Activated CD4-positive, CD25-positive, alpha-beta regulatory T cell (primary cell): ENCODE results near the gene KCNQ1.
A peak's percentile ranks its signal among the peaks of the same experiment; 100 is the strongest.

Experiments used
- DNase-seq, 4 experiments: peaks; one replicate each; lab custom pipeline; 2025; lab: John Stamatoyannopoulos, UW

KCNQ1 gene

DNA sequence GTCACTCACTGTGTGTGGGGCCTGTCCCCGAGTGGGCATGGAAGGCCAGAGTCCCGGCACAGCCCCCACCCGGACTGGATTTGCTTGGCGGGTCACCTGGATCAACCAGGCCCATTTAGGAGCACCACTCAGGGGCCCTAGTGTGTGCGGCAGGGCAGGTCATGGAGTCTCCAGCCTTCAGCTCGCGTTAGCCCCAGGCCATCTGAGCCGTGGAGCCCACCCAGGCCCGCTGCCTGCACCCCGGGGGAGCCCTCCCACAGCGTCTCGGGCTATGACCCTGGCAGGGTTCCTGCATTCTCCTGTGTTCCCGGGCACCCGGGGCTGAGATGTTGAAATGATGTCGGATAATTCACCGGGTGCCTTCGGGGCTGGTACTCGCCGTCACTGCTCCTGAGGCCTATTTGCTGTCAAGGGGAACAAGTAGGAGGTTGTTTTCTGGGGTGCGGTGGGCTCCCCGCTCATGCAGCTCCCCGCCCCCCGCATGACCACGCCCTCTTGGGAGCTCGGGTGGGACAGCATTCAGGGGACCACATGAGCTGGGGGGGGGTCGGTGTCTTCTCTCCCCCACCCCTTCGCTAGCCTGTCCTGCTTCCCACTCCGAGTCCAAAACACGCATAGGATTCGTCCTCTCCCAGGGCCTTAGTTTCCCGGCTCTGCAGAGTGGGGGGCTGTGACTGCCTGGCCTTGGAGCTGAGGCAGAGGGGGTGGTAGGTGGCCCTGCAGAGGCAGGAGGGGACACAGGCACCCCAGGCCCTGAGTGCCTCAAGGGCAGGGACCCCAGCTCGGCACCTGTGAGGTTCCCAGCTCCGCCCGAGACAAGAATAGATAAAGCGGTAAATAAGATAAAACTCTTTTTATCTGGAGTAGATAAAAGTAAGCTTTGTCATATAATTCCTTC lies 77.2 kb downstream of the KCNQ1 start:
- no peak for DNase-seq

DNA sequence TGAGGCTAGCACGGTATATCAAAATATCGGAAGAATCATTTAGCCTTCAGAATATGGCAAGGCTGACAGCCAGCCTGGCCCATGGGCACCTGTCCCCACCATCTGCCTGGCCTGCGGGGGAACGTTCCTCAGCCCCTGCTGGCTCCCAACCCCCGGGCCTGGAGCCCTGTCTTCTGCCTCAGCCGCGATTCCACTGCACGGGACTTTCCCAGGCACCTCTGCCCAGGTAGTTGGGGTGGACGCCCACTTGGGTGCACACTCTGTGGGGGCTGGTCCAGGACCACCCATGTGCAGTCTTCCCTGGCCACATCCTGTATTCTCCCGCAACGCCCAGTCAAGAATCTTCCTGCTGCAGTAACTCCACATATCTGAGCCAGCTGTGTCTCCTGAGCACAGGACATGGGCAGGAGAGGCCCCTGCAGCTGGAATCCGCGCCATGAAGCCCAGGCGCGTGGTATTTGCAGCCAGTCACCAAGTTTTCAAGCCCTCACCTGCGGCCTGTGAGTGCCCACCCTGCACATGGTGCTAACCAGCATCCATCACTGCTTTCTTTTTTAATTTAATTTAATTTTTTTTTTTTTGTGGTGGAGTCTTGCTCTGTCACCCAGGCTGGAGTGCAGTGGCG lies 77.9 kb downstream of the KCNQ1 start:
- no peak for DNase-seq

DNA sequence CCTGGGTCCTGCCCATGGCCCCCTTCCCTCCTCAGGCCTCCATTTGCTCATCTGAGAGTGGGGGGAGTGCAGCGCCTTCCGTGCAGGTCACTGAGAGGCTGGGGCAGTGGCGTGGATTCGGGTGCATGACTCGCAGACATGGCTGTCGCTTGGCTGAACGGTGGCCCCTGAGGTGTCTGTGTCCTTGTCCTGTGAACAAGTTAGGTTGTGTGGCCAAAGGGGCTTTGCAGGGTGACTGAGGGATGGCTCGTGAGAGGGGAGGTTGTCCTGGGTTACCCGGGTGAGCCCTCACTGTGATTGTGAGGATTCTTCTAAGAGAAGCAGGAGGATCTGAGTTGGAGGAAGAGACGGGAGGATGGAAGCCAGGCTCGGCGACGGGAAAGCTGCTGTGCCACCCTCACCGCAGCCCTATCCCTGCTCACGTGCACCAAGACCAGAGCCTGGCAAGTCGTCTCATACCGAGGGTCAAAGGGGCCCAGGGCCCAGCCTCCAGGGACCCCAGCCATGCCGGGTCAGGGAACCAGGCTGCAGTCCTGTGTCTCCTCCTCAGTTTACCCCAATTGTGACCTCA lies 79.1 kb downstream of the KCNQ1 start:
- no peak for DNase-seq

DNA sequence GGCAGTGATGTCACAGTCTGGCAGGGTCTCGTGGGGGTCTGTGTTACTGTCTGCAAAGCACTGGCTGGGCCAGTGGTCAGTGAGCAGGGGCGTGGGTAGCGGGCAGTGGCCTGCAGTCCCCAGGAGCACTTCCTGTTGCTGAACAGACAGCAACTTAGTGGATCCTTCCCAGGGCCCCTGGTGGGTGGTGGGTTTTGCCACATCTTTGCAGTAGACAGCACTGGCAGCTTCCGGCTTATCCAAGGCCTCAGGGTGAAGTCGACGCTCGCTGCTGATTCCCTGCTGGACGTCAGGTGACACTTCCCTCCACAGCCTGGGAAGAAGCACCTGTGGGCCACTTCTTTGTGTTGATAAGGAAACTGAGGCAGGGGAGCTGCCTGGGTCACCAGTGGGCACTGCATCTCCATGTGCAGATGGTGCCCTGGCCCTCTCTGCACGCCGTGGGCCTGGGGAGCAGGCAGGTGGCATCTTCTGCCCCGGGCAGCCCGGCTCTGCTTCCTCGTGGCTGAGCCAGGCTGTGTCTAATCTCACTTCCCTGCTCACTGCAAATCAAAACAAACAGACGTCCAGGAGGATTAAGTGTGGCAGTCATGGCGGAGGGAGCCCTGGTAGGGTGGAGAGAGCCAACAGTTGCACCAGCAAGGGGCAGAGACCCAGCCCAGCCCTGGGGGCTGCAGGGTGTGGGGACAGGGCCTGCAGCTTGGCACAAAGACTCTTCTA lies 79.8 kb downstream of the KCNQ1 start:
- DNase-seq = no peak

DNA sequence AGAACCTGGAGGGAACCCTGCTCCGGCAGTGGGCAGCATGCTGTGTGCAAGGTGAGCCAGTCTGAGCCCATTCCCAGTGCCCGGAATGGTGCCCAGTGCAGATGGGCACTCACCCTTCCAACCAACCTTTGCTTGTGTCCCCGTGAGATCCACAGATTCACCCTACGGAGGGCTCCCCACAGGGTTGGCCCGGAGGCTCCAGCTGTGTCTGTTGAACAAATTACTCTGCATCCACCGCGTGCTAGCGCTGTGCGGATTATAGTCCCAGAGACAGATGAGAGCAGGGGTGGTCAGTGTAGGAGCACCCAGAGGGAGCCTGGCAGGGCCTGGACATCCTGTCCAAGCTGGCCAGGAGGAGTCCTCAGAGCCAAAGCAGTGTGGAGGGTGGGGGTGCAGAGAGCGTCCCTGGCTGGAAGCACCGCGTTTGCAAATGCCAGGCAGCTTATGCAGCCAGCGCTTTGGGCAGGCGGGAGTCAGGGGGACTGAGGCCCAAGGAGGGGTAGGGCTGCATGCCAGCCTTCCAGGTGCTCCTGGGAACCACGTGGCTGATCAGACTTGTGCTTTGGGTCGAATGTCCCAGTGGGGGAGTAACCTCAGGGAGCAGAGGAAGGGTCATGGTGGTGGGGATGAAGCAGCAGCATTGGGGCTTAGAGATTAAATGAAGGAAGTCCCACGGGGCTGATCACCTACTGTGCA lies 80.5 kb downstream of the KCNQ1 start:
- DNase-seq = no peak

DNA sequence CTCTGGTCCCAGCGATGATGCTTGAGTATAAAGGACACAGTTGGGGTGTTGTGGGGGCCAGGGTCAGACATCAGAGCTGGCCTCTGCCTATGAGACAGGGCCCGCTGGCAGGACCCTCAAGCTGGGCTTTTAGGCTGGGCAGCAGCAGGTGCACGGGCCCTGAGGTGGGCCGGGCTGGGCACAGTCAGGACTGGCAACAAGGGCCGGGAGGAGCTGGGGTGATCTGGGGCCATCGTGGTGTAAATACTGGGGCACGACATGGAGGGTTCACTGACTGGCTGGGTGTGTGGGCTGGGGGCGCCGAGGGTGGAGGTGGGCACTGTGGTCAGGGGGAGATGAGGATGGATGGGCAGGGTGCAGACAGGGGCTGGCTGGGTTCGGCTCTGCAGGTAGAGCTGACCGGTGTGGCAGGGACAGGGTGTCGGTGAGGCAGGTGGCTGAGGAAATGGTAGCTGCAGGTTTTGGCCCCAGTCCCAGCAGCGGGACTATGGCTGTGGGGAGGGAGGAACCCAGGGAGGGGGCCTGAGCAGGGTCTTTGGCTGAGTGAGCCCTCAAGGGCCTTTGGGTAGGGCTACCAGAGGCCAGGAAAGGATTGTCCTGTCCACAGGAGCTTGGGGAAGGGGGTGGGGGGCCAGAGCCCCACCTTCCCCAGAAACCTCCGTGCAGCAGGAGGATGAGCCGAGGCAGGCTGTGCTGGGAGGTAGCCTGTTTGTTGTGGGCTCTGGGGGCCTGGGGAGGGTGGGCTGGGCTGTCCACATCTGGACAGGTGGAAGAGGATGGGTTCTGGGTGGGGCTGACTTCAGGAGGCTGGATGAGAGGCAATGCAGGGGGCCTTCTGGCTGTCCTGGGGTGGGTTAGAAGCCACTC lies 81.4 kb downstream of the KCNQ1 start:
- no peak for DNase-seq

DNA sequence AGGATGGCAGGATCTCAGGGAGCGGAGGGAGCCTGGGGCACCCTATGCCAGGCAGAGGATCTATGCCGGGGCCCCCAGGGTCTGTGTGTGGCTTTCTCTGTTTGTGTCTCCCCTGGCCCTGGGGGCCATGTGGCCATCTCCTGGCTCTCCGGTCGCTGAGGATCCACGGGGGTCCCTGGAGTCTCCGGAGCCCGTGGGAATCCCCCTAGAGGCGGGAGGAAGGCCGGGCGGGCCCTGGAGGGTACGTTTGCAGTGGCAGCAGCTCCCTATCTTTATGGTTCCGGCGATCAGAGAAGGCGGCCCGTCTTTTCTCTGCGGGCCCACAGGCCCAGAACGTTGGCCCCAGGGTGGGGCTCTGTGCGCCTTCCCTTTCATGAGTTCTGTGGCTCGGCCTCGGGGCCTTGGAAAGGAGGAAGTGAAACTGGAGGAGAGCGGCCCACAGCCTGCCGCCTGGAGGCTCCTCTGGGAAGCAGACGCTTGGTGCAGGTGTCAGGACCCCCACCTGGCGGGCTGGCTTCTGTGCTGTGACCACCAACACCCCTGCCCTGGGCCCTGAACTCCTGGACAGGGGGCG lies 82.1 kb downstream of the KCNQ1 start:
- DNase-seq = no peak

DNA sequence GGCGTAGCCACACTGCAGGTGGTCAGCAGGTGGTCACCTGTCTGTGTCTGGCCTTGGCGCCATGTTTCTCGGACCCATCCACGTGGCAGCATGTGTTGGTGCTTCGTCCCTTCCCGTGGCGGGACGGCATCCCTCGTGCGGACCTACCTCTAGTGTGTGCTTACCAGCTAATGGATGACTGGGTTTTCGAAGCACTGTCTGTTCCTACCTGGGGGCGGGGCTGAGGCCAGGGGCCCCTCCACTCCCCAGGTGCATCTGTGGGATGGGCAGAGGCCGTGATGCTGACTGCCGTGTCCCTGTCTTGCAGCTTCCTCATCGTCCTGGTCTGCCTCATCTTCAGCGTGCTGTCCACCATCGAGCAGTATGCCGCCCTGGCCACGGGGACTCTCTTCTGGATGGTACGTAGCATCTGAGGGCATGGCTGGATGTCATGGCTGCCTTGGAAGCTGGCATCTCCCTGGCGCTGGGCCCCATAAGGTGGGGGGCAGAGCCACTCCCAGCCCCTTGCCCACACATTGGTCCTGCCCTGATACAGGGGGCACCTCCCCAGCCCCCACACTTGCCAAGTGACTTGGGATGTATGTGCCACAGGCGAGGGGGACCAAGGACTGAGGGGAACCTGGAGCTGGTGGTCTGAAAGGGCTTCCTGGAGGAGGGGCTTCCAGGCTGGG lies 82.9 kb downstream of the KCNQ1 start:
- DNase-seq = no peak

DNA sequence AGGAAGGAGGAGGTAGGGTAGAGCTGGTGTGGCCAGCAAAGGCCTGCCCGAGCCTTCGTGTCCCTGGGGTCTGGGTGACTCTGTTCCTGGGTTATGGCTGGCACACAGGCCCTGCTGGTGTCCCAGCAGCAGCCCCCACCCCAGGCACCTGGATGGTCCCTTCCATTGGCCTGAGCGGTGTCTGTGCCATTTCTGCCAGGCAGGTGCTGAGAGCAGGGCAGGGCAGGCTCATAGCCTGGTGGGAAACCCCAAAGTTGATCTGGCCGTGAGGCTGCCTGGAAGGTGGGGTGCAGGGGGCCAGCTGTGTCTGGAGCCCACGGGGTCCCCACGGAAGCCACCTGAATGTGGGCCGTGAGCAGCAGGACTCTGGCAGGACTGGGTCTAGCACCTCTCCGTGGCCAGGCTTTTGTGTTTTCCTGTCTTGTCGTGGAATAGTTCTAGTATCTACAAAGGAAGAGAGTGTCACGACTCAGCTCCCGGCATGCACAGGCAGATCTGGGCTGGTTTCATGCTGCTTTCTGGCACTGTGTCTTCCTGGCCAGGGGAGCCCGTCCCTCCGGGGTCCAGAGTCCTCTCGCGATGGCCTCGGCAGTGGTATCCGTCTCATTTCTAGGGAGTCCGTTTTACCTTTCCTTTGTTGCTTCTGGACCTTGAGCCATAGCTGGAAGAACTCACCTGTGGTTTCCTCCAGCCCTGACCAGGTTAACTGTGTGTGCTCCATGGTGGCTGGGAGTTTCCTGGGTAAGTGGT lies 83.7 kb downstream of the KCNQ1 start:
- DNase-seq = no peak

DNA sequence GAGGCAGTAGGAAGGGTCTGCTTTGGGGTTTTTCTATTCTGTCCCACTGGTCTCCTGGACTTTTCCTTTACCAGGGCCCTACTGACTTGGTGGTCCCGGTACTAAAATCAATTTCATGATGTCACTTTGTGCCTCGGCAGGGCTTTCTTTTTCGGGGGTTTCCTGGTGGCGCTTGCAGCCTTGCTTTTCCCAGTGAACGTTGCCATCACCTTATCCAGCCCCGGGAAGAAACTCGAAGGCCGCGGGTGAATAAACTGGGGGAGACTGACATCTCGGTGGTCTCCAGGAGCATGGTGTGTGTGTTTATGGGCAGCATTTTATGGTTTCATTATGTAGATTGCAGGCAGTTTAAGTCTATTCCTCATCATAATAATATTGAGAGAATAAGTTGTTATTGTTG lies 84.4 kb downstream of the KCNQ1 start:
- no peak for DNase-seq

DNA sequence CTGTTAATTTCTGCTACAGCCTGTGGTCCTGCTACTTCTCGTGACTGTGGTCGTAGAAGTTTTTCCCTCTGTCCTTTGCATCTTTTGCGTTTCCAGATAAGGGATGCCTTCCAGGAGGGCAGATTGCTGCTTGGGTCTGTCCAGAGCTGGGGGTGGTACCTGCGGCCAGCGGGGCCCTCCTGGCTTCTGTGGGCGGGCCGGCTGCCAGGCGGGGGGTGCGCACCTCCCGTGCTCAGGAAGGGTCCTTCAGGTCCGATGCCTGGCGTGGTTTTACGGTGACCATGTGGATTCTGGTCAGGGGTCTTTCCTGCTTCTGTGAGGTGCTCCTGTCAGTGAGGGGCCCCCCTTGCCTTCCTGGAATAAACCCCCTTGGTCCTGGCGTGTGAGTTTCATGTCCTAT lies 84.8 kb downstream of the KCNQ1 start:
- no peak for DNase-seq

DNA sequence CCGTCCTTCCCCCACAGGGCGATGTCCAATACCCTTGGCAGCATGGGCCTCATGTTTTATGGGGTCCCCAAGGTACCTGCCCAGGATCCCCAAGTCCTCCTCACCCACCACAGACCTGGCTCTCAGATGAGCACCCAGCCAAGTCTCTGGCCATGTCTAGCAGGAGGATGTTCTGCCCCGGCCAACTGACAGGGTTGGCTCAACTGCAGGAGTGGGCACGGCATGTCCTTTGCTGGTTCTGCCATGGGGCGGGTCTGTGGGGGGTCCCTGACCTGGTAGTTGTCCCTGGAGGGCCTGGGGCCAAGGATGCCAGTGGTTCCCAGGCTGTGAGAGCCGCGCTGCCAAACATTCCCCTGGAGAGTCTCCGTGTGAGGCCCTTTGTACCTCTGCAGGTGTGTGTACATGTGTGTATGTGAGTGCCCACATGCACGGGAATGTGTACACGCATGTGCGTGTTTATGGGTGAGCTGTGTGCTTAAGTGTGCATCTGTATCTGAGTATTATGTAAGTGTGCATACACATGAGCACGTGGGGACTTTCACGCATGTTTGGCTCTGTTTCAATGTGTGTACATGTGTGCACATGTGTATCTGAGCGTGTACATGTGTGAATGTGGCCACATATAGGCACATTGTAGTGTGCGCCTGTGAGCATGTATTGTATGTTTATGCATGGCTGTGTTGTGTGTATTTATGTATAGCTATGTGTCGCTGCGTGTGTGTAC lies 85.5 kb downstream of the KCNQ1 start:
- DNase-seq = no peak

DNA sequence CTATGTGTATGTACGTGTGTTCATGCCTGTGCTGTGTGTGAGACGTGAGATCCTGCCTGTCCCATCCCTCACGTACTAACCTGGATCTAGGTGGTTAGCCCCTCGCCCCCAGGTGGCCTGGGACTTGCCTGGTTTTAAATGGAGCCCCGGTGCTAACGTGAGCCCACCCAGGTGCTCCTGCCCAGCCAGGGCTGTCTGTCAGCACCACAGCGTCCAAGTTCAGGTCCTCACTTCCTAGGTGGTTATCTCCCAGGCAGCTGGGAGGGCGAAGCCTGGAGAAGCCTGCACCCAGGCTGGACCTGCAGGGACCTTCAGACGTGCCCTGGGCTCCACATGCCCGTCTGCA lies 86.0 kb downstream of the KCNQ1 start:
- DNase-seq = no peak

DNA sequence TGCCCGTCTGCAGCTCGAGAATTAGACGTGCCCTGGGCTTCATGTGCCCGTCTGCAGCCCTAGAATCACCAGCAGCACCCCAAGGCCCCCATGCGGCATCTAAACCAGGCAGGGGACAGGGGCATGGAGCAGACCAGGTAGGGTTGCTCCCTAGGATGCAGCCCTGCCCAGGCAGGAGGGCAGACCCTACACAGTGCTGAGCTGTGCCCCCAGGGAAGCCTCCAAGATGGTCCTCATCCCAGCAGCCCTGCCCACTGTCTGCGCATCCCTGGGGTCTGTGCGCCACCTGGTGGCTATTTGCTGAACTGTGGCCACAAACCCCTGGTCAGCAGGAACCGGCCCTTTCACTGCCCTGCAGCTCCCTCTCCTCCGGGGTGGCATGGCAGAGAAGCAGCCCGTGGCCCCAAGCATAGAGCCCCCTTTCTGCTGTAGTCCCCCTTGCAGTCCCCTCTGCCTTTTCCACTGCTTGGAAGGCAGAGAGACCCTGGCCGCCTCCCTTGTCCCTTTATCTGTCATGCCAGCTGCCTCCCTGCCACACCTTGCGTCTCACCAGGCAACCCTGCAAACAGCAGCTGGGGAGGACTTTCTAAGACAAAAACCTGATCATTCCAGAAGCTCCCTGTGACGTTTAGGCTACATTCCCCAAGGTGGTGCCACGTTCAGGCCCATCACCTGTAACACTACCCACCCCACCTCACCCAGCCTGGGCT lies 86.6 kb downstream of the KCNQ1 start:
- peak; percentile 33 to 53 (median 44) for DNase-seq

DNA sequence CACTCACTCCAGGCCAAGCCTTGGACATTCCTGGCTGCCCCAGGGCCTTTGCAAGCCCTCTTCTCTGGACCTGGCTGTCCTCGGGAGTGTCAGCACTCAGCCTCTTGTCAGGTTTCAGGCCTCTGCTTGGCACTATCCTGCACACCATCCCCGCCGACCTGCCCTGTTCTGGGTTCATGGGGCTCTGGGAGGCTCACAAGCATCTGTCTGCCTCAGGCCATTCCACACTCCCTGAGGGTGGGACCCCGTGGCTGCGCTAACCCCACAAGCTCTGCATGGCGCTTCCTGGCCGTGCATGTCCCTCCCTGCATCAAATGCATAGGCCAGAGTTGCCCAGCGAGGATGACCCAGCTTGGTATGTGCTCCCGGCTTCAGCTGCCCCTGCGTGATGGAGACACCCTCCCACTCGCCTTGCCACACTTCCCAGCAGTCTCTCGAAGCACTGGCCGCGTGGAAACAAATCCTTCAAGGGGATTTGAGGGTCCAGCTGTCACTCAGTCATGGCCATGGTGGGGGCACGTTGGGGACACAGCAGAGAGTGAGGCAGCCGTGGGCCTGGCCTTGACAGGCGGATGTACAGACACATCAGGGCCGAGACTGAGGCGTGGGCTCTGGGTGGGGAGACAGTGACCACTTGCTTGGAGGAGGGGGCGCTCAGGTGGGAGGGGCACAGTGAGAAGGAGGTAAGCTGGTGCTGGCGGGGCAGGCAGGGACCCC lies 87.3 kb downstream of the KCNQ1 start:
- no peak for DNase-seq

DNA sequence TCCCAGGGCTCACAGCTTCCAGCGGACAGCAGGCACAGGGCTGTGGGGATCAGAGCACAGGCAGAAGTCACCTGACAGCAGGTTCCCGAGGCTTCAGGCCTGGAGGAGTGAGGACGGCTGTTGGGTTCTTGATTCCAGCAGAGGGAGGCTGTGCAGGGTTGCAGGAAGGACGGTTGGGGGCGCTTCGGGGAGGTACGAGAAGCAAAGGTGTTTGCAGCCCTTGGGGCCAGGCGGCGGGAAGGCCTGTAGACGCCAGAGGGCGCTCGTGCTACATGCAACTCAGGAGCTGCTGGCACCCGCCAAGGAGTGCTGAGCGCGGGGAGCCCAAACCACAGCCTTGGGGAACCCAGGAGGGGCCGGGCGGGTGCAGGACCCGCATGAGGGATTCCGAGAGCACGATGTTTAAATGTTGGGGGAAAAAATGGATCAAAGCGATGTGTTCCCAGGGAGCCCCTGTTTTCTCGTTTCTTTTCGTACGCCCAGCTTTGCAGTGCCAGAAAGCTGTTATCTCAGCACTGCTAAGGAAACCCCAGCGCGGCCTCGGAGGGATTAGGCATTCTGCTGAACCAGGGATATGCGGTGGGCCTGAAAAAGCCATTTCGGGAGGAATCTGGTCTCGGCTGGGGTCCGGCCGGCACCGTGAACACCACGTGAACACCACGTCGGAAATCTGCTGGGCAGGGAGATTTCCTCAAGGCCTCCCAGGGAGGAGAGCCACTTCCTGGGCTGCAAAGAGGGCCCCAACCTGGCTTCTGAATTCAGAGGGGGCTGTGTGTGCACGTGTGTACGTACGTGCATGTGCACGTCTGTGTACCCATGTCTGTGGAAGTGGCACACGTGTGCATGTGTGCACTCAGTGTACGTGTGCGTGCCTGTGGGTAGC lies 88.1 kb downstream of the KCNQ1 start:
- DNase-seq = peak; percentile 76 to 94 (median 88)
